GM12878 (cell line): ENCODE measurements around the gene ASB6.

ENCODE experiments used
- ASH2L ChIP-seq: fragments of 300-600, 200-600 bp; sonication (generic); IDR thresholded peaks from 2 replicates; pipeline ENCODE4 v1.6.1; 2017; ENCODE audit warnings: low read depth, mild to moderate bottlenecking, borderline replicate concordance
- ATF3 ChIP-seq: IDR thresholded peaks from 2 replicates; pipeline ENCODE4 v1.6.1; 2011; ENCODE audit warnings: low read depth, mild to moderate bottlenecking, low read length, moderate library complexity, borderline replicate concordance; ENCODE audit errors: extremely low read depth
- BHLHE40 ChIP-seq, 2 experiments: fragments of 450-650 bp in 1 of 2; IDR thresholded peaks; 2 replicates each; pipeline ENCODE4 v1.6.1; 2011 to 2017; ENCODE audit warnings: low read depth in 2 of 2, borderline replicate concordance in 1 of 2, improper control_type of control experiment in 1 of 2, low read length in 1 of 2, mild to moderate bottlenecking in 1 of 2
- CTCF ChIP-seq, 3 experiments: IDR thresholded peaks in 2 of 3; conservative IDR thresholded peaks in 1 of 3; 2 replicates each; pipeline ENCODE4 v1.5.1; 2011; ENCODE audit warnings: low read depth in 3 of 3, low read length in 3 of 3, mild to moderate bottlenecking in 3 of 3, control low read depth in 2 of 3, moderate library complexity in 2 of 3, inconsistent platforms in 1 of 3, mixed read lengths in 1 of 3; ENCODE audit not compliant: control insufficient read depth in 2 of 3, insufficient read depth in 1 of 3; ENCODE audit errors: extremely low read depth in 1 of 3
- E2F4 ChIP-seq: IDR thresholded peaks from 2 replicates; pipeline ENCODE4 v1.6.1; 2012; ENCODE audit warnings: low read depth, low read length, improper control_type of control experiment
- E4F1 ChIP-seq: fragments of 450-650 bp; IDR thresholded peaks from 2 replicates; pipeline ENCODE4 v1.6.1; 2018; ENCODE audit warnings: borderline replicate concordance, mild to moderate bottlenecking; ENCODE audit not compliant: partially characterized antibody
- MEF2A ChIP-seq: IDR thresholded peaks from 2 replicates; pipeline ENCODE4 v1.6.1; 2011; ENCODE audit warnings: low read depth, mild to moderate bottlenecking, low read length, moderate library complexity; ENCODE audit not compliant: insufficient read depth
- MYC ChIP-seq: IDR thresholded peaks from 2 replicates; pipeline ENCODE4 v1.6.1; 2011; ENCODE audit warnings: mild to moderate bottlenecking, low read length, moderate library complexity, inconsistent platforms; ENCODE audit not compliant: insufficient read depth, insufficient replicate concordance, insufficient read length, severe bottlenecking
- POLR2A ChIP-seq: IDR thresholded peaks from 2 replicates; pipeline ENCODE4 v1.6.1; 2011; ENCODE audit warnings: low read depth, mild to moderate bottlenecking, low read length
- RAD51 ChIP-seq: fragments of 450-650 bp; IDR thresholded peaks from 2 replicates; pipeline ENCODE4 v1.6.1; 2016; ENCODE audit warnings: moderate library complexity, mild to moderate bottlenecking, inconsistent platforms
- RBBP5 ChIP-seq: fragments of 200-600 bp; sonication (generic); conservative IDR thresholded peaks from 2 replicates; pipeline ENCODE4 v1.6.1; 2016
- SMARCA5 ChIP-seq: fragments of 450-650 bp; IDR thresholded peaks from 2 replicates; pipeline ENCODE4 v1.6.1; 2017; ENCODE audit warnings: mild to moderate bottlenecking
- SMC3 ChIP-seq: IDR thresholded peaks from 2 replicates; pipeline ENCODE4 v1.6.1; 2011; ENCODE audit warnings: low read length, improper control_type of control experiment, borderline replicate concordance
- YY1 ChIP-seq: IDR thresholded peaks from 2 replicates; pipeline ENCODE4 v1.6.1; 2011; ENCODE audit warnings: low read depth, mild to moderate bottlenecking, low read length

- TF ChIP-seq POLR2A (no peak), MEF2A (no peak), BHLHE40 (IDR thresholded peaks at IDR 0.05; ENCODE audit: borderline replicate concordance in 1 of 2, low read depth in 2 of 2, low read length in 1 of 2) (no peak), SMC3 (no peak), E4F1 (no peak), RBBP5 (no peak), MYC (no peak), YY1 (no peak), CTCF (IDR thresholded peaks at IDR 0.05 in 2 of 3, conservative IDR thresholded peaks at IDR 0.05 in 1 of 3; ENCODE audit: control insufficient read depth in 2 of 3, extremely low read depth in 1 of 3, insufficient read depth in 1 of 3, low read depth in 3 of 3, low read length in 3 of 3) (no peak), RAD51 (no peak), E2F4 (no peak), ASH2L (no peak), ATF3 (no peak), SMARCA5 (no peak)
Observed at GRCh38 chr9:129619787-129620668, 21.9 kb downstream of the ASB6 start.
